ENCODE measurements around the gene KDM2B.

DNA sequence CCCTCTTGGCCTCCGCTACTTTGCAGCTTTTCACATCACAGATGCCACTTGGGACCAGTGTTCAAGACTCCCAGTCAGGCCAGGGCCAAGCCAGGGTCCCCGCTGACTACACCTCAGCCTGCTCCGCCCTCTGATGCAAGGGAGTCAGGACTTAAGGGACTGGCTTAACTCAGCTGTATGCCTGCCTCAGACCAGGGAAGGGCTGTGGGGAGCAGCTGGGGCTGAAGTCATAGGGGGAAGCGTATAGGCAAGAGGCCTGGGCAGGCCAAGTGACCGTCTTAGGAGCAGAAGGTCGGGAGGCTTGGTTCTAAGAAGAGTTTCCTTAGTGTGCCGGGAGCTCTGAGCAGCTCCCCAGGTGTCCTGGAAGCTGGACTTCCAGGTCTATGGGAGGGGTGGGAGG, 21.9 kb downstream of the KDM2B start:
- TF ChIP-seq, protein P1, sequence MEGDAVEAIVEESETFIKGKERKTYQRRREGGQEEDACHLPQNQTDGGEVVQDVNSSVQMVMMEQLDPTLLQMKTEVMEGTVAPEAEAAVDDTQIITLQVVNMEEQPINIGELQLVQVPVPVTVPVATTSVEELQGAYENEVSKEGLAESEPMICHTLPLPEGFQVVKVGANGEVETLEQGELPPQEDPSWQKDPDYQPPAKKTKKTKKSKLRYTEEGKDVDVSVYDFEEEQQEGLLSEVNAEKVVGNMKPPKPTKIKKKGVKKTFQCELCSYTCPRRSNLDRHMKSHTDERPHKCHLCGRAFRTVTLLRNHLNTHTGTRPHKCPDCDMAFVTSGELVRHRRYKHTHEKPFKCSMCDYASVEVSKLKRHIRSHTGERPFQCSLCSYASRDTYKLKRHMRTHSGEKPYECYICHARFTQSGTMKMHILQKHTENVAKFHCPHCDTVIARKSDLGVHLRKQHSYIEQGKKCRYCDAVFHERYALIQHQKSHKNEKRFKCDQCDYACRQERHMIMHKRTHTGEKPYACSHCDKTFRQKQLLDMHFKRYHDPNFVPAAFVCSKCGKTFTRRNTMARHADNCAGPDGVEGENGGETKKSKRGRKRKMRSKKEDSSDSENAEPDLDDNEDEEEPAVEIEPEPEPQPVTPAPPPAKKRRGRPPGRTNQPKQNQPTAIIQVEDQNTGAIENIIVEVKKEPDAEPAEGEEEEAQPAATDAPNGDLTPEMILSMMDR (IDR thresholded peaks at IDR 0.05), result no peak
- TF ChIP-seq POLR2A (IDR thresholded peaks at IDR 0.05), result no peak
